Measurements from ENCODE around the gene RELL1. TPM values are rescaled to one million over a fixed set of nuclear protein-coding genes. Genes with fewer than 3 reads are reported as not detected.

RELL1 gene
- total RNA-seq, 2 experiments from 2014 or later = 48.6 to 50.3 TPM

GRCh38 chr4:37648084-37648817 lies 37.9 kb downstream of the RELL1 start:
- H3K27me3 ChIP-seq (ENCODE audit: control insufficient read depth in 1 of 2, insufficient read depth in 2 of 2, low read length in 2 of 2) = no peaks in the 10 kb centered on the region
- Mint-ChIP-seq H3K4me1 (ENCODE audit: low read depth) (peaks cover 12% of the 10 kb centered on the region), H3K9me3 (no peaks in the 10 kb centered on the region), H3K27ac (no peak overlapping the region), H3K36me3 (ENCODE audit: low read depth) (peaks cover 77% of the 10 kb centered on the region), H3K27me3 (no peaks in the 10 kb centered on the region), H3K4me3 (no peak overlapping the region)
- intact Hi-C loops (cut with DNase I, micrococcal nuclease) = no loop called here
- no peaks in the 10 kb centered on the region for H3K4me1 ChIP-seq (ENCODE audit: insufficient read depth, low read length)
- no peaks in the 10 kb centered on the region for H3K9me3 ChIP-seq (ENCODE audit: control insufficient read depth in 1 of 2, insufficient read depth in 1 of 2, low read length in 2 of 2)
- H3K27ac ChIP-seq (ENCODE audit: low read depth in 1 of 2, low read length in 2 of 2) = no peak overlapping the region
- ChIA-PET CTCF (no interaction called here), POLR2A (no interaction called here)
- no peak for ATAC-seq (ENCODE audit: poor library complexity)
- peak in 2 of 14 experiments; percentile 28 to 48 for DNase-seq
- TF ChIP-seq, protein P1, sequence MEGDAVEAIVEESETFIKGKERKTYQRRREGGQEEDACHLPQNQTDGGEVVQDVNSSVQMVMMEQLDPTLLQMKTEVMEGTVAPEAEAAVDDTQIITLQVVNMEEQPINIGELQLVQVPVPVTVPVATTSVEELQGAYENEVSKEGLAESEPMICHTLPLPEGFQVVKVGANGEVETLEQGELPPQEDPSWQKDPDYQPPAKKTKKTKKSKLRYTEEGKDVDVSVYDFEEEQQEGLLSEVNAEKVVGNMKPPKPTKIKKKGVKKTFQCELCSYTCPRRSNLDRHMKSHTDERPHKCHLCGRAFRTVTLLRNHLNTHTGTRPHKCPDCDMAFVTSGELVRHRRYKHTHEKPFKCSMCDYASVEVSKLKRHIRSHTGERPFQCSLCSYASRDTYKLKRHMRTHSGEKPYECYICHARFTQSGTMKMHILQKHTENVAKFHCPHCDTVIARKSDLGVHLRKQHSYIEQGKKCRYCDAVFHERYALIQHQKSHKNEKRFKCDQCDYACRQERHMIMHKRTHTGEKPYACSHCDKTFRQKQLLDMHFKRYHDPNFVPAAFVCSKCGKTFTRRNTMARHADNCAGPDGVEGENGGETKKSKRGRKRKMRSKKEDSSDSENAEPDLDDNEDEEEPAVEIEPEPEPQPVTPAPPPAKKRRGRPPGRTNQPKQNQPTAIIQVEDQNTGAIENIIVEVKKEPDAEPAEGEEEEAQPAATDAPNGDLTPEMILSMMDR (IDR thresholded peaks at IDR 0.05) = no peak
- no peak overlapping the region for H3K4me3 ChIP-seq (ENCODE audit: low read length)
- peaks cover 43% of the 10 kb centered on the region for H3K36me3 ChIP-seq (ENCODE audit: insufficient read depth, low read length)

DNA sequence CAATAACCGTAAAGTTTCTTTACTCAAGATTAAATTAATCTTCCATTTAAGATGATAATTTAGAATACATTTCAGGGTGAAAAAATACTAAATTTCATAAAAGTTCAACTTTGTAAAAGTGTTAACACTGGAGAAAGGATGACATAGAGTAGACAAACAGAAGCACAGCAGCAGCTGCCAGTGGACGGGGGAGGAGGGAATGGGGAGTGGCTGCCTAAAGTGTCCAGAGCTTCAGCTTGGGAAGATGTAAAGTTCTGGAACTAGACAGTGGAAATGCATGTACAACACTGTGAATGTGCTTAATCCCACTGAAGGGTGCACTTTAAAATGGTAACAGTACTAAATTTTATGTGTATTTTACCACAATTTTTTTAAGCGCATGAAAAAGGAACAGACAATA lies 39.9 kb downstream of the RELL1 start:
- Histone ChIP-seq H3K27ac (ENCODE audit: low read depth in 1 of 2, low read length in 2 of 2) (no peak overlapping the region), H3K9me3 (ENCODE audit: control insufficient read depth in 1 of 2, insufficient read depth in 1 of 2, low read length in 2 of 2) (no peaks in the 10 kb centered on the region), H3K36me3 (ENCODE audit: insufficient read depth, low read length) (peaks cover 43% of the 10 kb centered on the region), H3K4me1 (ENCODE audit: insufficient read depth, low read length) (no peaks in the 10 kb centered on the region), H3K27me3 (ENCODE audit: control insufficient read depth in 1 of 2, insufficient read depth in 2 of 2, low read length in 2 of 2) (no peaks in the 10 kb centered on the region), H3K4me3 (ENCODE audit: low read length) (no peak overlapping the region)
- ATAC-seq (ENCODE audit: poor library complexity) = no peak
- Mint-ChIP-seq H3K36me3 (ENCODE audit: low read depth) (peaks cover 86% of the 10 kb centered on the region), H3K27ac (no peak overlapping the region), H3K27me3 (no peaks in the 10 kb centered on the region), H3K4me3 (no peak overlapping the region), H3K4me1 (ENCODE audit: low read depth) (peaks cover 5% of the 10 kb centered on the region), H3K9me3 (no peaks in the 10 kb centered on the region)
- intact Hi-C loops (cut with DNase I, micrococcal nuclease) = no loop called here
- TF ChIP-seq, protein P1 (IDR thresholded peaks at IDR 0.05) = no peak
- ChIA-PET POLR2A (no interaction called here), CTCF (no interaction called here)
- no peak for DNase-seq

DNA sequence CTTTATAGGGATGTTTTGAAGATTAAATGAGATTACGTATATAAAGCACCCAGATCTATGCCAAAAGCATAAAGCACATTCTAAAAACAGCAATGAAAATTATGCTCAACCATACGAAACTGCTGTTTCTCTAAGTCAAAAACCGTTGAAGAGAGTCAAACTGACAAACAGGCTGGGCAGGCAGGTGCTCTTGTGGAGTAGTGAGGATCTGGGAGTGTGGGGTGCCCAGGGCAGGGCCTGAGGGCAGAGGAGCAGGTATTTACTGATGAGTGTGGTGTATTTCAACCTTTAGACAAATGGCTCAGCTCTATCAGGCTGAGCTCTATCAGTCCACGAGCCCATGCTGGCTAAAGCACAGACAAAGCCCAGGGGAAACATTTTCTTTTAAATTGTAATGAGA lies 40.4 kb downstream of the RELL1 start:
- TF ChIP-seq, protein P1 (IDR thresholded peaks at IDR 0.05) = no peak
- DNase-seq (no peak), ATAC-seq (ENCODE audit: poor library complexity) (no peak)
- Mint-ChIP-seq H3K27ac (no peak overlapping the region), H3K27me3 (no peaks in the 10 kb centered on the region), H3K36me3 (ENCODE audit: low read depth) (peaks cover 86% of the 10 kb centered on the region), H3K4me3 (no peak overlapping the region), H3K9me3 (no peaks in the 10 kb centered on the region), H3K4me1 (ENCODE audit: low read depth) (peaks cover 5% of the 10 kb centered on the region)
- POLR2A ChIA-PET = no interaction called here
- intact Hi-C loops (cut with DNase I, micrococcal nuclease) = no loop called here
- Histone ChIP-seq H3K4me1 (ENCODE audit: insufficient read depth, low read length) (no peaks in the 10 kb centered on the region), H3K27me3 (ENCODE audit: control insufficient read depth in 1 of 2, insufficient read depth in 2 of 2, low read length in 2 of 2) (no peaks in the 10 kb centered on the region), H3K4me3 (ENCODE audit: low read length) (no peak overlapping the region), H3K36me3 (ENCODE audit: insufficient read depth, low read length) (peaks cover 43% of the 10 kb centered on the region), H3K9me3 (ENCODE audit: control insufficient read depth in 1 of 2, insufficient read depth in 1 of 2, low read length in 2 of 2) (no peaks in the 10 kb centered on the region), H3K27ac (ENCODE audit: low read depth in 1 of 2, low read length in 2 of 2) (no peak overlapping the region)
- CTCF ChIA-PET = no interaction called here

All from CD4-positive, alpha-beta T cell (primary cell).